Stimulated activated CD4-positive, alpha-beta T cell treated with anti-CD3 and anti-CD28 coated beads, TNF-alpha, amount 100 ng/mL, for 4 hours (primary cell): ENCODE measurements around the gene TAB2.

Source experiments
- DNase-seq, 3 experiments: peaks; one replicate each; pipeline ENCODE4 v3.0.0-alpha.2; 2020; ENCODE audit warnings: low read depth in 3 of 3

TAB2 gene

DNA sequence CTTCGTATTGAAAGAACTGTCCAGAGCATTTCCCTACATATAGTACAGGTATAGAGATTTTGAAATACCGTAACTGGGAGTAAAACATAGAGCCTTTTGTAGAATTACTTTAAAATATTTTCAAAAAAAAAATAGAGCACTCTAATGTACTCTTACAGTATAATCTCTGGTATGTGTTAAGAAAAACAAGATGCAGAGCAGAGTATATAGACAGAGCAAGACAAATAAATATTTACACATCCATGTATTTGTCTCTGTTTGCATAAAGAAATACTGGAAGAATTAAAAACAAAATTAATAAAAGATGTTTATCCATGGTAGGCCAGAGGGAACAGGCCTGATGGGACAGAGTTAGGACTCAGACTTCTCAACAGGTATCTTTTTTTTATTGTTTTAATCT, 54.5 kb downstream of the TAB2 start:
- no peak for DNase-seq

DNA sequence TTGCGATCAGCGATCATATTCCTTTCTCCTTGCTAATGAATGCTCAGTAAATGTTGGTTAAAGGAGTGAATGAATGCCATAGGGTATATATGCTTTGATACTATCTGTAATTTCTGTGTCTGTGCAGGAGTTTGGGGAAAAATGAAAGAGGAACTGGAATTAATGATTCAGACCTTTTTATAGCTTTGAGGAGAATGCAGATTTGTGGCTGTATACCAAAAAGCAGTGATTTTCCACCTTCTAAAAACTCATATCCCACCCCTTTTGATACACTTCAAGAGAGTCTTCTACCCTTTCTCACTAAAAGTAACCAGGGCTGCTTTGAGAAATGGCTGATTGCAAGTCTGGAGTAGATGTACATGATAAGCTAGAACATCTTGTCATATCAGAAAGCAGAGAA, 56.0 kb downstream of the TAB2 start:
- DNase-seq = no peak

DNA sequence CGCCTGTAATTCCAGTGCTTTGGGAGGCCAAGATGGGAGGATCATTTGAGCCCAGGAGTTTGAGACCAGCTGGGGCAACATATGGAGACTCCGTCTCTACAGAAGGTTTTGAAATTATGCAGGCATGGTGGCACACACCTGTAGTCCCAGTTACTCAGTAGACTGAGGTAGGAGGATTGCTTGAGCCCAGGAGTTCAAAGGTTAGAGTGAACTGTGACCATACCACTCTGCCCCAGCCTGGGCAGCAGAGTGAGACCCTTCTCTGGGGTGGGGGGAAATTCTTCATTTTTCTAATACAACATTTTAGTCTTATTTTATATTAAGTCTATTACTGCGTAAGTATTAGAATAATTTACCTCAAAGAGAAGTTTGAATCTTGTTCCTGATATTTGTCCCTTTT, 62.5 kb downstream of the TAB2 start:
- DNase-seq = no peak

DNA sequence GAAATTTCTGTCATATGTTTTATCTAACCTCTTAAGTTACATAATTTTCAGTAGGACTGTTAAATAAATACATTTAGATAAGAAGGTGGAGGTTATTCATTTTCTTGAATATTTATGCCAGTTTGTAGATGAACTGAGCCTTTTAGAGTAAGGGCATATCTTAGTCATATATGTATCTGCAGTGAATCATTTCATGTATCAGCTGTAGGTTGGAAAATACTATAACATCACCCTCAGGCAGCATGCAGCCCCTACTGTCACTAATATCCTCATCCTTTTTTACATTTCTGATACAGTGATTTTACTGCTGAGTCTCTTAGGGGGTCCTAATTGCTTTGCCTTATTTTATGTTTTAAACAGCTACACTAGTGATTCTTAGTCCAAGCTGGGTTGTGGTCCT, 63.0 kb downstream of the TAB2 start:
- no peak for DNase-seq

DNA sequence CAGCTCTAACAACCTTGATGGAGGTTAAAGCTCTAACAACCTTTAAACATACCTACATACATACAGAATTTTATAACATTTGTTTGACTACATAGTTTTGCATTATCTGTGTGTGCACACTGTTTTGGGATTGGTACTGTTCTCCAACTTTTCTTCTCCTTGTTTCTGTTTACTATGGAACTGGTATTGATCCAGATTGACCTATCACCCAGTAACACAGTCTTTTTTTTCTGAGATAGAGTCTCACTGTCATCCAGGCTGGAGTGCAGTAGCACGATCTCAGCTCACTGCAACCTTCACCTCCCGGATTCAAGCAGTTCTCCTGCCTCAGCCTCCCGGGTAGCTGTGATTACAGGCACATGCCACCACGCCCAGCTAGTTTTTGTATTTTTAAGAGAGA, 65.9 kb downstream of the TAB2 start:
- no peak for DNase-seq

DNA sequence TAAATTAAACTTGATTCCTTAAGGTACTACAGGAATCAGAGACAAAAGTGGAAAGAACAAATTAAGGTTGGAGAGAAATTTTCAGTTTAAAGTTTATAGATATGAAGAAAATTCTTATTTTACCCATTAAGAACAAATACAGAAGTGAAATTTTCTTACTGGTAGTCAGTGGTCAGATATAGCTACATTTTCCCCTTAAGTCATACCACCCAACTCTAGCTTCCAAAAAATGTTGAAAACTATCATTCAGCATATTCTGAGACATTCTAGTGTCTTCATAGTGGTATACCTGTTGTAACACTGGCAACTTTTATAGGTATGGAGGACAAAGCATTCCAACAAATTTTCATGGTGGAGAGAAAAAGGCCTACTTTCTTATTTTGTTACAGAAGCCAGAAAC, 67.0 kb downstream of the TAB2 start:
- no peak for DNase-seq

DNA sequence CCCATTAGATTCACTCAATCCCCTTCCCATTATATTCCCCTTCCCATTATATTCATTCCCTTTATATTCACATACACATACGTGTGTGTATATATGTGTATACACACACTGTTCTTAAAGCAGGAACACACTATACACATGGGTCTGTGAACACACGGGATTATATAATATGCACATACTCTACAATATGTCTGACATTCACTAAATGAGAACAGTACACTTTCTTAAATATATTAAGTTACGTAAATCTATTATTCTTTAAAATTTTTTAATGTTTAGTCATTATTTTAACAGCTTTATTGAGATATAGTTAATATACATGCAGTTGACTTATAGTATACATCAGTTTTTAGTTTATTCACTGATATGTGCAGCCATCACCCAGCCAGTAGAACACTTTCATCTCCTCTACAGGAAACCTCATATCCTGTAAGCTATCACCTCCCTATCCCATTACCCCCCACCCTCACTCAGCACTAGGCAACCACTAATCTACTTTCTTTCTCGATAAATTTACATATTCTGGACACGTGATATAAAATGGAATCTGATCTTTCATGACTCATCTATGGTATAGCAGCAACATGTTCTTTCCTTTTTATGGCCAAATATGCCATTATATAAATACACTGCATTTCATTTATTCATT, 68.6 kb downstream of the TAB2 start:
- no peak for DNase-seq

DNA sequence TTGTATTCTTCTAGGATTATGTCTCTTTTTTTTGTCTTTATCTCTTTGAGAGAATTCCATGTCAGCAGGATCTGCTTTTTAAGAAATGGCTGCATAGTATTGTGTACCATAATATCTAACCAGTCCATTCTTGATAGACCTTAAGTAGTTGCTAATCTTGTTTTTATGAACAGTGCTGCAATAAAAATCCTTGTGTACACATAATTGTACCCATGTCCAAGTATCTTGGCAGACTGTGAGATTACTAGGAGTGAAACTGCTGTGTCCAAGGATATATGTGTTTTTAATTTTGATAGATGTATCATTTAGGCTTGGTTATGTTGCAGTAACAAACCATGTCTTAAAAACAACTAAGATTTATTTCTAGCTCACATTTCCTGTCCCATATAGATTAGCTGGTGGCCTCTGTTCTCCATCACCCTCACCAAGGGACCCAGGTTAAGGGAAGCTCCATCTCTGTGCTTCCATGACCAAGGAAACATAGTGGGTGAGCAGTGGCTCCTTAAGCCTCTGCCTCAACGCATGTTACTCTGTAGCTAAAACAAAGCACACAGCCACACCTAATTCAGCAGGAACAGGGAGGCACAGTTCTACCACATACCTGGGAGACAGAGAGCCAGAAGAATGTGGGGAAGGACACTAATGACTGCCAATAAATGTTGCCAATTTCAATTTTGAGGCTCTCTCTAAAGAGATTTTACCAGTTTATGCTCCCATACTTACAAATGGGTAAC, 70.4 kb downstream of the TAB2 start:
- no peak for DNase-seq

DNA sequence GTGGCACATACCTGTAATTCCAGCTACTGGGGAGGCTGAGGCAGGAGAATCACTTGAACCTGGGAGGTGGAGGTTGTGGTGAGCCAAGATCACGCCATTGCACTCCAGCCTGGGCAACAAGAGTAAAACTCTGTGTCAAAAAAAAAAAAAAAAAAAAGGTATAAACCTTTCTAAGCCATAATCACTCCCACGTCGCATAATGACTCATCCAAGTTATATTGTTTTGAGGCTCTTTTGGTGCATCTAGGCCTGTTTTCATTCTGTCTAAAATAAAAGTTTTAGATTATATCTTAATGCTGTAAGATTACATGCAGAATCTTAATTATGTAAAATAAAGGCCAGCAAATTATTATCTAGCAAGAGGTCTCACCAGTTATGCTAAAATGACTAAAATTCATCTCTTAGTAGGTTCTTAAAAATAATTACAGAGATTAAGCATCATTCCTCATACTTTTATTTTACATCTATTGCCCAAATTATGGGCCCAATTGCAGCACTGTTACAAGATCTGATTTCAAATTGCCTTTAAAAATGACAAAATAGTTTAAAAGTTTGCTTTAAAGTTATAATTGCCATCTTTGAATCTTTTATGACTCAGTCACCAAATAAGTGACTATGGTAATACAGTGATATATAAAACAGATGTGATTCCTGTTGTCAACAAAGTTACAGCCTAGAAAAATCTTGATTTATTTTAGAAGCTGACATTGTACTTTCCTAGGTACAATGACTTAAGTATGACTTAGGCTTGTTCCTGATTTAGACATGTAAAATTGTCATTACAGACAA, 72.2 kb downstream of the TAB2 start:
- no peak for DNase-seq

DNA sequence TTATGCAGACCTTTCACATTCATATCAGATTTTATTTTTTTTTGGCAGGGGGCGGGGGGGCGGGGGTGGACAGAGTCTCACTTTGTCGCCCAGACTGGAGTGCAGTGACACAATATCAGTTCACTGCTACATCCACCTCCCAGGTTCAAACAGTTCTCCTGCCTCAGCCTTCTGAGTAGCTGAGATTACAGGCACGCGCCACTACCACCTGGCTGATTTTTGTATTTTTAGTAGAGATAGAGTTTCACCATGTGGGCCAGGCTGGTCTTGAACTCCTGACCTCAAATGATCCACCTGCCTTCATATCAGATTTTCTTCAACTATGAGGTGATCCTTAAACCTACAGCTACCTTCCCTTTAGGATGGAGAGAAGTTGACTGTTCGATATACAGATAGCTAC, 74.6 kb downstream of the TAB2 start:
- no peak for DNase-seq

DNA sequence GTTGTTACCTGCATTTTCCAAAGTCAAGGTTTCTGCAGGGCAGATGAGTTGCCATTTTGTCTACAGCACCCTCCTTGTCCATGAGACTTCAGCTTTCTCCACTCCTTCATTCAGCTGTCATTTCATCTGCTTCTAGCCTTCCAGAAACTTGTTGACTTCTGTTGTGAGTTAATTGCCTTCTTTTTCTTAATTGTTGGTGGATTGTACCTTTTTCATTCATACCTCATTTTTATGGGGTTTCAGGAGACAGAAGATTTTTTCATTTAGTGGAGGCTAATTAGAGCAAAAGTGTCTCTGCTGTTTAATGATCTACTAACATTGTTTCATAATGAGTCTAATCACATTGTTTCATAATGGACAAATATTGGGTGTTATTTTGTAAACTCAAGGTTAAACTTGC, 75.0 kb downstream of the TAB2 start:
- no peak for DNase-seq

DNA sequence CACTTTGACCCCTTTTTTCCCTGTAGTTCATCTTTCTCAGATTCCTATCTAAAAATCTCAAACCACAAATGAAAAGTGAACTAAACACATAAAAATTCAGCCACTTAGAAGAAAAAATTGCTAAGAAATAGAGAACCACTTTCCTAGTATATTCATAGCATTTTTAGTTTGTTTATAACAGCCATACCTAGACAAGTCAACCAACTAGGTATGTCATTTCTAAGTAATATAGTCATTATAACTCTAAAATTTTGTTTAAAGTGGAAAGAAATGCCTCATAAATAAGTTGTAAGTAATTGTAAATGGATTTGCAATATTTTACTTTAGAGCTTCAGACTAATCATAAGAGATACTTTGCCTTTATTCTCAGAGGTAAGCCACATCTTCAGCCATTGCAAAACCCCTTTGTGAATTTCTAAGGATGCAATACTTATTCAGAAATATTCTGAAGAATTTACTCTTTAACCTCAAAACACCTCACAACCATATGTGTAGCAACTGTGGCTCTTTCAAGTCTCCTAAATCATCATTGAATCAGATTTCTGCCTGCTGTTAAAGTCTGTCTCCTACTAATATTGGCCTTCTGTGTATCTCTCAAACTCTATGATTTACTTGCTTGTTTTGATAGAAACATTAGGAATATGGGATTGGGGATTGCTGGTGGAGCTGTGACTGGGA, 75.6 kb downstream of the TAB2 start:
- DNase-seq = no peak

DNA sequence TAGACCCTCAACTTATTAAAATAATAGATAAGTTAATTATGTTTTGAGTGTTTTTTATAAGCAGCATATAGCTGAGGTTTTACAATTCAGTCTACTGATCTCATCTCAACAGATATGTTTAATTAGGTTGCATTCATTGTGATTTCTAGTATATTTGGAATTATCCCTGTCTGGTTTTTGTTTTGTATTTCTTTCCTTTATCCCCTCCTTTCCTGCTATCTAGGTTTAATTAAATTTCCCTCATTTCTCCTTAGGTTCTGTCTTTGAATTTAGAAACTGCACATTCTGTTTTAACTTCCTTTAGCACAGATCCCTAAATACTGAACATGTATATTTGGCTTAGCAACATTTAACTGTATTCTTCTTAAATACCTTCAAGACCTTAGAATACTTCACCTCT, 77.7 kb downstream of the TAB2 start:
- DNase-seq = no peak

DNA sequence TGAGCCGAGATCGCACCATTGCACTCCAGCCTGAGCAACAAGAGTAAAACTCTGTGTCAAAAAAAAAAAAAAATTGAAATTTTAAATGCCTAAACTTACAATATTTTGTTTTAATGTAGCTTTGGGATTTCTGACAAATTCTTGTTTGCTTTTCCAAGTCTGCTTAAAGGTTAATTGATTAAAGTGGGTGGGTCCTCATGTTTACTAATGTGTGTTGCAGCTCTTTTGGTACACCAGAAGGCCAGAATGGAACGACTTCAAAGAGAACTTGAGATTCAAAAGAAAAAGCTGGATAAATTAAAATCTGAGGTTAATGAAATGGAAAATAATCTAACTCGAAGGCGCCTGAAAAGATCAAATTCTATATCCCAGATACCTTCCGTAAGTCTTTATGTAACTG, 79.9 kb downstream of the TAB2 start:
- DNase-seq = no peak

DNA sequence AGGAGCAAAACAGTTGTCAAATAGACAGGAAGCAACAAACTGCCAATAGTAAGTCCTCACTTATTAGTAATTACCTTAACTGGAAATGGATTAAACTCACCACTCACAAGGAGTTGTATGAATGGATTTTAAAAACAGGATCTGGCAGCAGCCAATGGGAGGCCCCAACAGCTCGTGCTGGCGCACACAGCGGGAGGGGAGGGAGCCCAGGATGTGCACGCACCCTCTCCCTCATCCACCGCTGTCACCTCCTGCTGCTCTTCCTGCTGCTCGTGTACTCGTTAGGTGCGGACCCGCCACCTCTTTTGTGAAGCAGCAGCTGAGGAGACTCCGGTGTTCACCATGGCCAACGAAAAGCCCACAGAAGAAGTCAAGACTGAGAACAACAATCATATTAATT, 82.5 kb downstream of the TAB2 start, which contains the start of gene SUMO4:
TSS of gene SUMO4 (plus strand) at position 213 of the 400 bp plus-strand sequence. CDS start at position 343, 130 bp downstream.
- no peak for DNase-seq

DNA sequence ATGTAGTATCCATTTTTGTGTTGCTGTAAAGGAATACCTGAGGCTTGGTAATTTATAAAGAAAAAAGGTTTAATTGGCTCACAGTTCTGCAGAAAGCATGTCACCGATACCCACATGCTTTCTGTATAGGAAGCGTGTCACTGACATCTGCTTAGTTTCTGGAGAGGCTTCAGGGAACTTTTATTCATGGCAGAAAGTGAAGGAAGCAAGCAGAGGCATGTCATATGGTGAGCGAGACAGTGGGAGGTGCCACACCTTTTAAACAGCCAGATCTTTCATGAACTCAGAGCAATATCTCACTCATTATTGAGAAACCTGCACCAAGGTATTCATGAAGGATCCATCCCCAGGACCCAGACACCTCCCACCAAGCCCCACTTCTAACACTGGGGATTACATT, 86.0 kb downstream of the TAB2 start:
- no peak for DNase-seq

DNA sequence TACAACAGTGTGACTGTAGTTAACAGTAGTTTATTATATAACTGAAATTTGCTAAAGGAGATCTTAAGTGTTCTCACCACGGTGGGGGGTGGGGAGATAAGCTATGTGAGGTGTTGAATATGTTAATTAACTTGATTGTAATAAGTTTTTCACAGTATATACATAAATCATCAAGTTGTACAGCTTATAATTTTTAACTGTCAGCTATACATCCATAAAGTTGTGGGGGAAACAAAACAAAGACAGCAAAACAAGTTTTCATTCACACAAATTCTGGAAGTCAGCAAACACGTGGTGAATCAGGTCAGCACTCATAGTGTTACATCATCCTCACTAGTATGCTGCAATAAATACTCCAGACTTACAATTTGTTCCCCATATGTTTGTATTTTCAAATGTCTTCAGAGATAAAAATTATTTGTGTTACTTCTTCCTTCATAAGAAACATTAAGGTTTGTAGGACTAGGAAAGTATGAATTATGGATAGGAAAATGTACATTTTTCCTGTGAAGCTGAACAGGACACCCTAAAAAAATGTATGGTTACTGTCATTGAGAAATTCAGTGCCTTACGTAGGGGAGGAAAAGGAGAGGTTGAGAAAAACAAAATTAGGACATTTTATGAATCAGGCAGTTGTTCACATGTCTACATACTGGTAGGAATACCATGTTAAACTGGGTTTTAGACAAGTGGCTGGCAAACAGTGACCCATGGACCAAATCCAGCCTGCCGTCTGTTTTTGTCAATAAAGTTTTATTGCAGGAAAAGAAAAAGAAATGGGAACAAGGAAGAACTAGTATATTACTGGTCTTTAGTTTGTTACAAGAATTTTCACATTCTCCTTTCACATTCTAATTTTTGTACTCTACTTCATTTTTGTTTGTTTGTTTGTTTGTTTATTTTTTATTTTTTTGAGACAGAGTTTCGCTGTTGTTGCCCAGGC, 88.6 kb downstream of the TAB2 start:
- no peak for DNase-seq

DNA sequence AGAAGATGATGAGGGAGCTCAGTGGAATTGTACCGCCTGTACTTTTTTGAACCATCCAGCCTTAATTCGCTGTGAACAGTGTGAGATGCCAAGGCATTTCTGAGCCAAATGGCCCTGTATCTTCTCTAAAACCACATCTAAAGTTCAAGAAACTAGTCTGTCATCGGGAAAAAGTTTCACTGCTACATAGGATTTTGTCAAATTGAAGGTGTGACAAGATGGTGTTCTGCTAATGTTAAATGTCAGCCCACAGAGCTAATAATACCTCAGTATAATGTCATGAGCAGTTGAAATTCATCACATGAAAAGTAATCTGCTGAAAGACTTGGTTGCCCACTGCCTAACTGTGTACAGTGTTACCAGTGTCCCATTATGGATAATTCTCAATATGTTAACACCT, 92.1 kb downstream of the TAB2 start:
- DNase-seq = no peak

DNA sequence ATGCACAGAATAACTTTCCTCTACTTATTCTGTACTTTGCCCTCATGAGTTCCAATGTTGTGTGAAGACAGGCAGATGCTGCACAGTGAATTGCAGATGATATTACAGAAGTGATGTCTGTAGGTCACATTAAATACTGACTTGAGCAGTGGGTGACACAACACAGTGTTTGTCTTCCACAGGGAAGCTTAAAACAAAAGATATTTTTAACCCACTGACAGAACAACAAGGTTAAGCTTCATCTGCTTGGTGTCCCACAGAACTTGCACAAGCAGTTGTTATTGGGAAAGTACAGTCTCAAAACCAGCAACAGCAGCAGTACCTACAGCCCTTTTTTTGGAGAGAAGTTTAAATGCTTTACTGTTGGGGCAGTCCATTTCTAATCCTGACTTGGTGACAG, 93.0 kb downstream of the TAB2 start:
- no peak for DNase-seq

DNA sequence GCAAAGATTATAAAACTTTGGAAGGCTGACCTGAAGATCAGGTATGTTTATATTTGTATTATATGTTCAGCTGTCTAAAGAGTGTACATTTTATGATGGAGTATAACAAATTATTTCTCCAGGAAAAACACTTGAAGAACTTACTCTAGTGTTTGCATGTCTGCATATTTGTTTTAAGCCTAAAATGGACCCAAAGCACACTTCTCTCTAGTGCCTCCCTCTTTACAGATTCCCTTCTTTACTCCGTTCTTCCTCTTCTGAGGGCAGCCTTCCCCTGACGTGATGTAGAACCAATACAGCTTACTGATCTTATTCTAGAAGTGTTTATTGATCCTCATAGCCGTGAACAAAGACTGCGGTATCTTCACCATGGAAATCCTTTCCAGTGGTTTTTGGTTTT, 96.5 kb downstream of the TAB2 start:
- no peak for DNase-seq

DNA sequence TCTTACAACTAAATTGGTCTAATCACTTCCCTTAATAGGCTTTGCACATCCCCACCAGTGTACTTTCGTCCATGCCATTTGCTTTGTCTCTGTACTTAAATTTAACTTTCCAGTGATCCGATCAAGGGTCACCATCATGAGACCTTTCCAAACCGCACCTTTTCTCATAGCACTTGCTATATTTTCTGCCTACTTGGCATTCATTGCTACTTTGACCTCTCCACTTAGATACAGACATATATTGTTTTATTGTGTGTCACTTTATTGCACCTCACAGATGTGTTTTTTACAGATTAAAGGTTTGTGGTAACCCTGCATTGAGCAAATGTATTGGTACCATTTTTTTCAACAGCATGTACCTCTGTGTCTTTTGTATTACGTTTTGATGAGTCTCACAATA, 97.3 kb downstream of the TAB2 start:
- no peak for DNase-seq
